Measurements from ENCODE around the gene PANK4. TPM values are rescaled to one million over a fixed set of nuclear protein-coding genes. Genes with fewer than 3 reads are reported as not detected.

Gene PANK4
- total and polyA plus RNA-seq, 2 donors (not counting 3 experiments of a cell fraction or from before 2014, with no cell fraction given) = 22.1 to 34.0 TPM

GRCh38 chr1:2465371-2466269 lies 60.8 kb downstream of the PANK4 start:
- no peaks in the 10 kb centered on the region for H3K27me3 ChIP-seq (ENCODE audit: control insufficient read depth in 2 of 2, insufficient read depth in 2 of 2, low read length in 2 of 2)
- DNase-seq (ENCODE audit: low read depth, low spot score) (no peak), FAIRE-seq (no peak)
- no peaks in the 10 kb centered on the region for H3K9me1 ChIP-seq (replicated peaks; ENCODE audit: control insufficient read depth, extremely low read depth, insufficient read depth, low read length)
- BruUV-seq (replicated peaks) = no TSS peak
- TF ChIP-seq POLR2A (IDR thresholded peaks at IDR 0.05; ENCODE audit: low read depth, low read length) = no peak
- no peak for TF ChIP-seq CTCF (IDR thresholded peaks at IDR 0.05; ENCODE audit: extremely low read depth in 1 of 2, insufficient read depth in 1 of 2, low read depth in 1 of 2, low read length in 2 of 2)
- no peak for TF ChIP-seq POLR2AphosphoS5 (IDR thresholded peaks at IDR 0.05; ENCODE audit: insufficient read depth, low read depth, low read length)
- no peak for TF ChIP-seq GATA2 (IDR thresholded peaks at IDR 0.05; ENCODE audit: insufficient read depth, insufficient read length, low read depth, low read length)
- no peak for TF ChIP-seq MYC (IDR thresholded peaks at IDR 0.05; ENCODE audit: low read depth, low read length)
- no peak for TF ChIP-seq FOS (IDR thresholded peaks at IDR 0.05; ENCODE audit: borderline replicate concordance, insufficient read depth, low read length)
- TF ChIP-seq MAX (IDR thresholded peaks at IDR 0.05; ENCODE audit: insufficient read depth, insufficient read length) = no peak
- no peak for TF ChIP-seq JUN (IDR thresholded peaks at IDR 0.05; ENCODE audit: borderline replicate concordance, insufficient read depth, insufficient read length, low read depth)
- no peak overlapping the region for H2AFZ ChIP-seq (ENCODE audit: low read depth, low read length)
- H3K4me1 ChIP-seq (ENCODE audit: control insufficient read depth, extremely low read depth, insufficient read depth, low read length) = no peaks in the 10 kb centered on the region
- H3K4me2 ChIP-seq (ENCODE audit: insufficient read depth, low read length) = no peak overlapping the region
- dilution Hi-C loops (cut with MboI; ENCODE audit: extremely low pct_ligation_motif_present, low sequenced_read_pairs) (no loop called here), intact Hi-C loops (cut with micrococcal nuclease) (no loop called here)
- H3K4me3 ChIP-seq (replicated peaks in 1 of 3; ENCODE audit: insufficient read depth in 1 of 3, low read depth in 1 of 3, low read length in 3 of 3) = no peak overlapping the region
- no peaks in the 10 kb centered on the region for H3K9me3 ChIP-seq (replicated peaks; ENCODE audit: control insufficient read depth, insufficient read depth, low read length)
- H3K79me2 ChIP-seq (ENCODE audit: control insufficient read depth, insufficient read depth, low read length) = no peaks in the 10 kb centered on the region
- no peaks in the 10 kb centered on the region for H4K20me1 ChIP-seq (replicated peaks; ENCODE audit: control insufficient read depth, extremely low read depth, insufficient read depth, low read length)
- CTCF ChIA-PET = no interaction called here
- H3K36me3 ChIP-seq (ENCODE audit: control insufficient read depth in 2 of 2, extremely low read depth in 1 of 2, insufficient read depth in 2 of 2, low read length in 2 of 2) = no peaks in the 10 kb centered on the region
- POLR2A ChIA-PET = no interaction called here
- H3K9ac ChIP-seq (replicated peaks; ENCODE audit: extremely low read depth, insufficient read depth, low read length) = no peak overlapping the region
- H3K27ac ChIP-seq (ENCODE audit: insufficient read depth, low read depth, low read length) = no peak overlapping the region

All from endothelial cell of umbilical vein (primary cell).